Activated CD4-positive, alpha-beta T cell treated with anti-CD3 and anti-CD28 coated beads, Interleukin-2, amount 10 ng/mL, durations not matched to agents 24 days and 14 days (primary cell): Measurements from ENCODE around the gene ZNF165. TPM values are rescaled to one million over a fixed set of nuclear protein-coding genes. Genes with fewer than 3 reads are reported as not detected.
"Not testable (repeated sequence)": the region's sequence is repeated elsewhere in the genome, so short reads cannot be mapped to it uniquely, and the experiment has no call there.

ENCODE experiments used
- DNase-seq: peaks from one replicate; pipeline ENCODE4 v3.0.0; 2022
- H3K27ac Mint-ChIP-seq: one replicate; pipeline ENCODE4 v1.8.0; 2022; ENCODE audit warnings: mild to moderate bottlenecking, mixed read lengths
- H3K27me3 Mint-ChIP-seq: one replicate; pipeline ENCODE4 v1.8.0; 2022; ENCODE audit warnings: mixed read lengths
- H3K36me3 Mint-ChIP-seq: one replicate; pipeline ENCODE4 v1.8.0; 2022; ENCODE audit warnings: low read depth, mild to moderate bottlenecking, mixed read lengths
- H3K4me1 Mint-ChIP-seq: one replicate; pipeline ENCODE4 v1.8.0; 2021; ENCODE audit warnings: mixed read lengths
- H3K4me3 Mint-ChIP-seq: one replicate; pipeline ENCODE4 v1.8.0; 2022; ENCODE audit warnings: mild to moderate bottlenecking, moderate library complexity, mixed read lengths
- H3K9me3 Mint-ChIP-seq: one replicate; pipeline ENCODE4 v1.8.0; 2021; ENCODE audit warnings: mixed read lengths
- intact Hi-C: fragments of 100-400 bp; cut with micrococcal nuclease; formaldehyde crosslinking; loops from one replicate; pipeline ENCODE4 v1.15.1; 2023
- total RNA-seq: library from RNA; stranded (reverse); gene quantifications from 2 replicates; pipeline ENCODE4 v1.2.3, GENCODE V29; 2022

The ZNF165 gene
- total RNA-seq: 0.26 and 0.47 TPM in 2 replicates

DNA sequence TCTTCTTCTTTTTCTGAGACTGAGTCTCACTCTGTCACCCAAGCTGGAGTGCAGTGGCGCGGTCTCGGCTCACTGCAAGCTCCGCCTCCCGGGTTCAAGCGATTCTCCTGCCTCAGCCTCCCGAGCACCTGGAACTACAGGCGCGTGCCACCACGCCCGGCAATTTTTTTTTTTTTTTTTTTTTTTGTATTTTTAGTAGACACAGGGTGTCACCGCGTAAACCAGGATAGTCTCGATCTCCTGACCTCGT lies at the start of gene ZNF165:
TSS of gene ZNF165 (plus strand) at position 188 of the 250 bp plus-strand sequence. CDS start 4,913 bp downstream, outside the sequence.
- DNase-seq: peak; percentile 76
- intact Hi-C loops: loop anchor here (1.0 to 10.0 kb wide), 4 partner anchors 57 to 326 kb away; partner anchors contain the start of gene ZKSCAN3
- not testable (repeated sequence) for H3K27me3 Mint-ChIP-seq, H3K36me3 Mint-ChIP-seq, H3K9me3 Mint-ChIP-seq
- Mint-ChIP-seq H3K4me3 (peak within 1 kb of the TSS; percentile 97), H3K27ac (peak within 1 kb of the TSS; percentile 94), H3K4me1 (peaks cover 14% of the 10 kb centered on the region)

DNA sequence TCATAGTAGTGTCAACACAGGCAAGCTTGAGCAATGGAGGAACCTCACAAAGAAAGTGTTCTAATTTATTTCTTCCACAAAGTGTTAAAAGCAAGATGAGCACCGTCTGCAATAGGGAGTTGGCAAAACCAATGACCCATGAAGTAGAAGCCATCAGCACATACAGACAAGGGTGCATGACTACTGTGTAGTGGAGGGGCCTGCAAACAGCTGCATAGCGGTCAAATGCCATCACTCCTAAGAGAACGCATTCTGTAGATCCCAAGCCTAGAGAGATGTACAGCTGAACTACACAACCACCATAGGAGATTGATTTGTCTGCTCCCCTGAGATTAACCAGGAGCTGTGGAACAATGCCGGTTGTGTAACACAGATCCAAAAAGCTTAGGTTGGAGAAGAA lies 26.8 kb upstream of the ZNF165 start:
- Mint-ChIP-seq H3K4me3 (no peak overlapping the region), H3K27ac (no peak overlapping the region), H3K36me3 (no peaks in the 10 kb centered on the region), H3K27me3 (peaks cover 19% of the 10 kb centered on the region), H3K4me1 (no peaks in the 10 kb centered on the region), H3K9me3 (no peaks in the 10 kb centered on the region)
- intact Hi-C loops: no loop called here
- DNase-seq: no peak

DNA sequence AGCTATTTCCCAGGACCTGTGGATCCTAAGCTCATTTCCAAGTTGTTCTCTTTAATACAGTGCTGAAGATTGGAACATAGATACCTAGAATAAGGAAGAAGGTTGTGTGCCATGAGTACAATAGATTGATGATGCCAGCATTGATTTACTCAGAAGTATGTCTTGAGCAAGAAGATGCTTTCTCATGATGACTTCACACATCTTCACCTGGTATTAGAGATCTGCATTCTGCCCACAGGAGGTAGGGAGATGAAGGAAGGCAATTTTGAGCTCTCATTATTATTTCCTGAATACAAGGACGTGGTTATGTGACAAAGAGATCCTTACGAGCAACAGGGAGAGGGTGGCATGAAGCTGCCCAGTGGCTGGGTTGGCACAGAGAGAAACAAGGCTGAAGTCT lies 20.0 kb upstream of the ZNF165 start:
- Mint-ChIP-seq H3K27me3 (peaks cover 9% of the 10 kb centered on the region), H3K36me3 (no peaks in the 10 kb centered on the region), H3K4me3 (no peak overlapping the region), H3K27ac (no peak overlapping the region), H3K9me3 (no peaks in the 10 kb centered on the region), H3K4me1 (no peaks in the 10 kb centered on the region)
- DNase-seq: no peak
- intact Hi-C loops: no loop called here

DNA sequence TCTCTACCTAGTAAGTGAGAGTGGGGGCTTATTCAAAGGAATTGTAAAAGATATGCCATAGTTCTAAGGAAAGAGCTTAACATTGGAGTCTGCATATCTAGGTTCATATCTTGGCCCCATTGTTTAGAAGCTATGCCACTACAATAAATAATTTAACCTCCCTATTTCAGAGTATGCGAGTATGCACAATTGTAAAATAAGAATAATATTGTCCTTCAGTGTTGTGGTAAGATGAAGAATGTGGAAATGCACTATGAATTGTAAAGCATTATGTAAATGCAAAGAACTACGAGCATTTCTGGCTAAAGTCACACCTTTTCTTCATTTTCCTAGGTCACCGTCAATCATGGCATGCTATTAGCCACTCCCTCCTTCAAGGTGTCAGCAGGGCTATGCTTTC lies 16.1 kb upstream of the ZNF165 start:
- H3K9me3 Mint-ChIP-seq: no peaks in the 10 kb centered on the region
- H3K36me3 Mint-ChIP-seq: no peaks in the 10 kb centered on the region
- intact Hi-C loops: no loop called here
- no peak for DNase-seq
- H3K4me1 Mint-ChIP-seq: no peaks in the 10 kb centered on the region
- no peak overlapping the region for H3K27ac Mint-ChIP-seq
- no peak overlapping the region for H3K4me3 Mint-ChIP-seq
- peaks cover 20% of the 10 kb centered on the region for H3K27me3 Mint-ChIP-seq

DNA sequence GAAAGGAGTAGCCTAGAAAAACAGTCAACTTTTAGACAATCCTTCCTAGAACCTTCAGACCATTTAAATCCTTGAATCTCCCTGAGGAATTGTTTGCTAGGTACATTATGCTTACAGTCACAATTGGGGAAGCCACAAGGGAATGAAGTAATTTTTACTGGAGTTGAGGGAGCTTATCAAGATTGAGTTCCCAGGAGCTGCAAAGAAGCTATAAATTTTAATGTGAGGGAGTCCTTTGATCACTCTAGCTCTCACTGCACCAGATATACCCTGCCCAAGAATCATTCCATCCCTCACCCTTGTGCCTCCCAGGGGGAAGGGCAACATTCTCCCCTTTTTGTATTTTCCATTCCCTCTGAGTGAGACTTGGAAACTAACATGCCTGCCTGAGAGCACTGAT lies 12.3 kb upstream of the ZNF165 start:
- H3K36me3 Mint-ChIP-seq: no peaks in the 10 kb centered on the region
- H3K4me3 Mint-ChIP-seq: no peak overlapping the region
- no peak overlapping the region for H3K27ac Mint-ChIP-seq
- no peaks in the 10 kb centered on the region for H3K4me1 Mint-ChIP-seq
- intact Hi-C loops: no loop called here
- no peaks in the 10 kb centered on the region for H3K9me3 Mint-ChIP-seq
- no peak for DNase-seq
- H3K27me3 Mint-ChIP-seq: peaks cover 23% of the 10 kb centered on the region

DNA sequence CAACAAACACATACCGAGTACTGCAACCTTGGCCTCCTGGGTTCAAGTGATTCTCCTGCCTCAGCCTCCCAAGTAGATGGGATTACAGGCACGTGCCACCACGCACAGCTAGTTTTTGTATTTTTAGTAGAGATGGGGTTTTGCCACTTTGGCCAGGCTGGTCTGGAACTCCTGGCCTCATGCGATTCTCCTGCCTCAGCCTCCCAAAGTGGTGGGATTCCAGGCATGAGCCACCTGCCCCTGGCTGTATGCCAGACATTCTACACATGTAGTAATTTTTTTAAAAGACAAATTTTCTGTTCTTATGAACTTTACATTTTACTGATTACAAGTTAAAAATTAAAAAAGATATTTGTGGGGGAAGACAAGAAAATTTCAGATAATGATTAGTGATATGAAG lies 9.4 kb upstream of the ZNF165 start:
- peaks cover 19% of the 10 kb centered on the region for H3K27me3 Mint-ChIP-seq
- H3K27ac Mint-ChIP-seq, H3K4me3 Mint-ChIP-seq, H3K9me3 Mint-ChIP-seq, intact Hi-C loops, DNase-seq, H3K36me3 Mint-ChIP-seq, H3K4me1 Mint-ChIP-seq: not testable (repeated sequence)

DNA sequence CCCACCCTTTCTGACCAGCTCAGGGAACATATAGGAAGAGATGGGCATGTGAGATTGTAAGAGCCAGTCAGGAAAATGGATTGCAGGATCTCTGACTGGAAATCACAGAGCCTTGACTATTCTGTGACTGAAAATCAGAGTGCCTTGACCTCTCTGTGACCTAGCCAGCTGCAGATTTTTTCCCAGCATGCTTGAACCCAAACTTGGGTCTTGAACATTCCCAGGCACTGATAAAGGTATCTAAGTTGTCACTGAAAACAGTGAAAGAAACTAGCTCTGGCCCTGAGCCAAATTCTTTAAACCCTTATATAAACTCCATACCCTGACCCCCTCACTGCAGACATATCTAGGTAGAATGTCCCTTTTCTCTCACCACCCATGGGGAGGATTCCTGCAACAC lies 2.3 kb upstream of the ZNF165 start:
- intact Hi-C loops: no loop called here
- H3K9me3 Mint-ChIP-seq: no peaks in the 10 kb centered on the region
- no peak for DNase-seq
- peaks cover 13% of the 10 kb centered on the region for H3K4me1 Mint-ChIP-seq
- no peaks in the 10 kb centered on the region for H3K27me3 Mint-ChIP-seq
- H3K36me3 Mint-ChIP-seq: no peaks in the 10 kb centered on the region
- no peak overlapping the region for H3K4me3 Mint-ChIP-seq
- no peak overlapping the region for H3K27ac Mint-ChIP-seq

DNA sequence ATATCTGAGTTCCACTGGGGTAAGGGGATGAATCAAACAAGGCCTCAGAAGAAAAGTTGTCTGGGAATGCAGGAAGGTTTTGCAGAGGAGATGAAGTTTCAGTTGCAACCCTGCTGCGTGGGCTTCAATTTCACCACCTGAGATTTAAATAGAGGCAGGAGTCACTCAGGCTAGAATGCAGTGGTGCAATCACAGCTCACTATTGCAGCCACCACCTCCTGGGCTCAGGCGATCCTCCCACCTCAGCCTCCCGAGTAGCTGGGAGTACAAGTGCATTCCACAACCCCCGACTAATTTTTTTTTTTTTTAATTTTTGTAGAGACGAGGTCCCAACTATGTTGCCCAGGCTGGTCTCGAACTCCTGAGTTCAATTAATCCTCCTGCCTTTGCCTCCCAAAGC lies 1.5 kb upstream of the ZNF165 start:
- Mint-ChIP-seq H3K36me3 (no peaks in the 10 kb centered on the region), H3K27ac (no peak overlapping the region), H3K4me3 (peak overlapping the region; percentile 9), H3K27me3 (no peaks in the 10 kb centered on the region), H3K9me3 (no peaks in the 10 kb centered on the region), H3K4me1 (peaks cover 14% of the 10 kb centered on the region)
- no peak for DNase-seq
- intact Hi-C loops: no loop called here

DNA sequence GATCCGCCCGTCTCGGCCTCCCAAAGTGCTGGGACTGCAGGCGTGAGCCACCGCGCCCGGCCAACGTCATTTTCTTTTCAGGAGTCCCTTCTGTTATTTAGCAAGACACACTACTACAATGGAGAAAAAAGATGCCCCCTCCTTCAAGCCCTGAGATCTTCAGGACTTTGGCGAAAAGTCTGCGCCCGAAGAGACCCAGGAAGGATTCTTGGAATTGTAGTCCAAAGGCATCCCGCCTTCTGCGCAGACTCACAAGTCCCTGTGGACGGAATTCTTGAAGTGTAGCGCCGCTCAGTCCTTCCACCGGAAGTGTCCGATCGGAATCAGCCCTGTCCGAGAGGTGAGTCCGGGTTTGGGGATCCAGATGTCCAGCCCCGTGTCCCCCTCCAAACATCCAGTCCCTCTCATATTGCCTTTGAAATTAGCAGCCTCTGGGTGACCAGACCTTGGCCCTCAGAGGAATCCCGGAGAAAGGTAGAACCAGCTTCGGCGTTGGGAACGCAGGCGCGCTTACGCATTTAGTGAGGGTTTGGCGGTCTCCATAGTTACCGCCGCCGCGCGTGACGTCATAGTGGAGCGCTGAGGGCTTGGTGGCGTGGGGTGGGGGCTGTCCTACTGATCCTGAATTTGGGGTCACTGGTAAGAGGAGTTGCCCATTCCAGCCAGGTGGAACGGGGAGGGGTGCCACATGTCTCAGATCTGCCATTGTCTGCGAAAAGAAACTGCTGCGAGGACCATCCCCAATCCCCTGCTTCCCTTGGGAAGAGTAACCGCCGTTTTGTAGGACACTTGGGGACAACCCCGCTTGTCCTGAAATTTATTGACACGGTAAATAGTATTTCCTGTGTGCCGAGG lies 490 bp downstream of the ZNF165 start:
- Mint-ChIP-seq H3K4me3 (peak overlapping the region; percentile 97), H3K9me3 (no peaks in the 10 kb centered on the region), H3K36me3 (peaks cover 3% of the 10 kb centered on the region), H3K4me1 (peaks cover 14% of the 10 kb centered on the region), H3K27me3 (no peaks in the 10 kb centered on the region), H3K27ac (peak overlapping the region; percentile 94)
- peak; percentile 97 for DNase-seq
- intact Hi-C loops: loop anchor here (1.0 to 10.0 kb wide), 6 partner anchors 23 to 326 kb away; partner anchors contain the start of genes ZKSCAN3 and ZKSCAN8

DNA sequence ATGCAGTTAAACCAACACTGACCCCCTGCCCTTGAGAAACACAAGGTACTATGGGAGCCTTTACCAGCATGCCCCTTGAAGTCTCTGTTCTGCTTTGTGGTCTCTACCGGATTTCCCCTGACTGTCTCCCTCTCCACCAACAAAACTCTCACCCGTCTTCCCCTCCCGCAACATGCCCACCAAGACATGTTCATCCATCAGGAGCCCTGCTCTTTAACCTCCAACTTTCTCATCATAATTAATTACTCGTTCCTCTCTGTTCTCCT lies 1.1 kb downstream of the ZNF165 start:
- Mint-ChIP-seq H3K4me1 (peaks cover 14% of the 10 kb centered on the region), H3K9me3 (no peaks in the 10 kb centered on the region), H3K27me3 (no peaks in the 10 kb centered on the region), H3K36me3 (peaks cover 4% of the 10 kb centered on the region), H3K4me3 (peak overlapping the region; percentile 97), H3K27ac (peak overlapping the region; percentile 94)
- intact Hi-C loops: loop anchor here (1.0 to 10.0 kb wide), 5 partner anchors 23 to 327 kb away; partner anchors contain the start of genes ZKSCAN3 and ZKSCAN8
- no peak for DNase-seq

DNA sequence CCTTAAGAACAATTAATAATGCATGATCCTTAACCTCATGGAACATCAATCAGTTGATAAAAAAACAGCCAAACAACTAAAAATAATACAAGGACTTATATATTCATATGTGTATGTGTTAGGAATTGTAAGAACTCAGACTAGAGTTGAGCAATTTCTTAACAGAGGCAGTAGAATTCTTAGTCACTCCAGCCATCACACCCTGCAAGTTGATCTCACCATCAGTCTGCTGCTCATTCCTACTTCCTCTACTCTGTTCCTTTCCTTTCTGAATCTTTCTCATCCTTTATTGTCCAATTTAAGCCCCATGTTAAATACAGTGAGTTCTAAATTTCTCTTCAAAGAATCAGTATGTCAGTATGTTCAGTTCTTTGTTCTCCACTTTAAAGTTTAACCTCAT lies 2.6 kb downstream of the ZNF165 start:
- DNase-seq: no peak
- Mint-ChIP-seq H3K27me3 (no peaks in the 10 kb centered on the region), H3K27ac (no peak overlapping the region), H3K36me3 (peaks cover 10% of the 10 kb centered on the region), H3K4me3 (no peak overlapping the region), H3K4me1 (peaks cover 14% of the 10 kb centered on the region), H3K9me3 (peaks cover 5% of the 10 kb centered on the region)
- intact Hi-C loops: loop anchor here (5.0 to 10.0 kb wide), 3 partner anchors 178 to 328 kb away; partner anchors contain the start of gene ZKSCAN3

DNA sequence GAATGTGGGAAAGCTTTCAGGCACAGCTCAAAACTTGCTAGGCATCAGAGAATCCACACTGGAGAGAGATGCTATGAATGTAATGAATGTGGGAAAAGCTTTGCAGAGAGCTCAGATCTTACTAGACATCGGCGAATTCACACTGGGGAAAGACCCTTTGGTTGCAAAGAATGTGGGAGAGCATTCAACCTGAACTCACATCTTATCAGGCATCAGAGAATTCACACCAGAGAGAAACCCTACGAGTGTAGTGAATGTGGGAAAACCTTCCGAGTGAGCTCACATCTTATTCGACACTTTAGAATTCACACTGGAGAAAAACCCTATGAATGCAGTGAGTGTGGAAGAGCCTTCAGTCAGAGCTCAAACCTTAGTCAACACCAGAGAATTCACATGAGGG lies 8.7 kb downstream of the ZNF165 start:
- H3K4me1 Mint-ChIP-seq: no peaks in the 10 kb centered on the region
- H3K4me3 Mint-ChIP-seq: no peak overlapping the region
- DNase-seq: no peak
- H3K27me3 Mint-ChIP-seq: no peaks in the 10 kb centered on the region
- no peak overlapping the region for H3K27ac Mint-ChIP-seq
- peaks cover 30% of the 10 kb centered on the region for H3K36me3 Mint-ChIP-seq
- peaks cover 24% of the 10 kb centered on the region for H3K9me3 Mint-ChIP-seq
- intact Hi-C loops: loop anchor here (10.0 kb wide), 2 partner anchors 184 to 334 kb away; no protein-coding TSS in a partner anchor

DNA sequence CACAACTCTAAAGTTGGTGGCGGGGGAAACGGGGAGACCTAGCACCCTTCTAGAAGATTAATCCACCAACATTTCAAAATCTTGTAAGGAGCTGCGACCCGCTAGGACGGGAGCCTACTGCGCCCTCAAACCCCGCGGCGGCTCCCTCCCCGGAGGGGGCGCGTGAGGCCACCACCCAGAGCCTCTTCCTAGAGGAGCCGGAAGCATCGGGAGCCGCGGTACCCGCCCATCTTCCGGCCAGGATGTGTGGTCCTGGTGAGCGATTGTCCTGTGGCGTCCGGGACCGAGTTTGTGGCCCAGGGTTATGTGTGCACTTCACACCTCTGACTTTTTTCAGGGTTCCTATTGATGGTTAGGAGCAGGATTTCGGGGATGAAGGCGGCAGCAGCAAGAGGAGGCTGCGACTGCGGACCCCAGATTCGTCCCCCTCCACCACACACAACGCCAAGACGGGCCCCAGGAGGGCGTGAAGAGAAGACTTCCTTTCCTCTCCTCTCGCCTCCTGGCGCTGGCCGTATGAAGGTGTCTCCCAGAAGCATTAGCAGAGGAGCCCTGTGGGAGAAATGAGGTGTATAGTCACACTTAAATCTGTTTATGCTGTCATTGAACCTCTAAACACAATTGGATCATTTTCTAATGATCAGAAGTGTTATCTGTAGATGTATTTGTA lies 10.7 kb downstream of the ZNF165 start:
- Mint-ChIP-seq H3K4me1 (no peaks in the 10 kb centered on the region), H3K27me3 (no peaks in the 10 kb centered on the region), H3K27ac (no peak overlapping the region), H3K36me3 (peaks cover 26% of the 10 kb centered on the region), H3K9me3 (peaks cover 28% of the 10 kb centered on the region), H3K4me3 (no peak overlapping the region)
- intact Hi-C loops: no loop called here
- DNase-seq: no peak

DNA sequence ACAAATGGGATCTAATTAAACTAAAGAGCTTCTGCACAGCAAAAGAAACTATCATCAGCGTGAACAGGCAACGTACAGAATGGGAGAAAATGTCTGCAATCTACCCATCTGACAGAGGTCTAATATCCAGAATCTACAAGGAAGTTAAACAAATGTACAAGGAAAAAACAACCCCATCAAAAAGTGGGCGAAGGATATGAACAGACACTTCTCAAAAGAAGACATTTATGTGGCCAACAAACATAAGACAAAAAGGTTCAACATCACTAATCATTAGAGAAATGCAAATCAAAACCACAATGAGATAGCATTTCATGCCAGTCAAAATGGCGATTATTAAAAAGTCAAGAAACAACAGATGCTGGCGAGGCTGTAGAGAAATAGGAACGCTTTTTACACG lies 21.9 kb downstream of the ZNF165 start:
- H3K27ac Mint-ChIP-seq, DNase-seq, H3K36me3 Mint-ChIP-seq, H3K4me3 Mint-ChIP-seq, intact Hi-C loops, H3K4me1 Mint-ChIP-seq: not testable (repeated sequence)
- Mint-ChIP-seq H3K9me3 (peaks cover 33% of the 10 kb centered on the region), H3K27me3 (peaks cover 20% of the 10 kb centered on the region)
